Epithelial cell of prostate (primary cell): ENCODE results near the gene NPAS3.

Source experiments
- DNase-seq: peaks from one replicate; pipeline ENCODE4 v3.0.0-alpha.2; 2011; ENCODE audit warnings: low read depth, low spot score
- H3K27ac ChIP-seq: fragments of 450-650 bp; 2 replicates; pipeline ENCODE4 v1.5.1; 2017; ENCODE audit warnings: mild to moderate bottlenecking

The NPAS3 gene

DNA sequence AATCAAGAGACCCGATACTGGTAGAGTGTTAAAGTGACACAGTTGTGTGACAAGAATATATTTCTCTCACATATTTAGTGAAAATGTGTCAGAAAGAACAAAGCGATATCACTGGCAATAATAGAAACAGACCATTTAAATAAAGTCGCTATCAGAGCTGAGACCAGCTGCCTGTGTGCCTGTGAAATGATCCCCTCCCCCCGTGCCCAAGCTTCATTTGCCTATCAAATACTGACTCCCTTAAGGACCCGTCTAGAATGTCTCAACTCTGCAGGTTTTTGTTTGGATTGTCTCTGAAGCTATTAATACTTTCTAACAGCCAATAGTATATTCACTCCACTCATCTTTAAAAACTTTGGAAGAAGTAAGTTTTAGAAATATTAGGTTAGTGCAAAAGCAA, 913.3 kb downstream of the NPAS3 start:
- DNase-seq: no peak
- H3K27ac ChIP-seq: no peak overlapping the region
